ENCODE measurements around the gene AP1M1.
A peak's percentile ranks its signal among the peaks of the same experiment; 100 is the strongest.

AP1M1 gene

GRCh38 chr19:16197622-16198369, at the start of gene AP1M1:
Gene AP1M1, plus strand, starts transcription at chr19:16197911. Its CDS starts 116 bp downstream, at chr19:16198027.
- Histone ChIP-seq H3K4me2 (ENCODE audit: low read length) (peak within 1 kb of the TSS; percentile 89), H3K4me3 (ENCODE audit: low read depth, low read length) (peak within 1 kb of the TSS; percentile 96), H3K9ac (peak within 1 kb of the TSS; percentile 3), H2AFZ (peak within 1 kb of the TSS; percentile 100), H3K36me3 (ENCODE audit: control insufficient read depth, insufficient read depth, low read length) (no peaks in the 10 kb centered on the region), H3K27me3 (ENCODE audit: control insufficient read depth, insufficient read depth, low read length) (no peaks in the 10 kb centered on the region), H3K9me3 (ENCODE audit: control insufficient read depth, low read length) (no peaks in the 10 kb centered on the region), H3K4me1 (peaks cover 14% of the 10 kb centered on the region), H3K79me2 (peaks cover 13% of the 10 kb centered on the region), H3K27ac (peak within 1 kb of the TSS; percentile 50)
- TF ChIP-seq CTCF (IDR thresholded peaks at IDR 0.05): no peak

- TF ChIP-seq CTCF (IDR thresholded peaks at IDR 0.05): no peak
- Histone ChIP-seq H2AFZ (no peak overlapping the region), H3K27me3 (ENCODE audit: control insufficient read depth, insufficient read depth, low read length) (no peaks in the 10 kb centered on the region), H3K4me2 (ENCODE audit: low read length) (no peak overlapping the region), H3K4me1 (no peaks in the 10 kb centered on the region), H3K9me3 (ENCODE audit: control insufficient read depth, low read length) (no peaks in the 10 kb centered on the region), H3K9ac (no peak overlapping the region), H3K27ac (no peak overlapping the region), H3K36me3 (ENCODE audit: control insufficient read depth, insufficient read depth, low read length) (no peaks in the 10 kb centered on the region), H3K79me2 (no peaks in the 10 kb centered on the region), H3K4me3 (ENCODE audit: low read depth, low read length) (no peak overlapping the region)
These were observed 49.1 kb upstream of the AP1M1 start for GRCh38 chr19:16148443-16149229.

DNA sequence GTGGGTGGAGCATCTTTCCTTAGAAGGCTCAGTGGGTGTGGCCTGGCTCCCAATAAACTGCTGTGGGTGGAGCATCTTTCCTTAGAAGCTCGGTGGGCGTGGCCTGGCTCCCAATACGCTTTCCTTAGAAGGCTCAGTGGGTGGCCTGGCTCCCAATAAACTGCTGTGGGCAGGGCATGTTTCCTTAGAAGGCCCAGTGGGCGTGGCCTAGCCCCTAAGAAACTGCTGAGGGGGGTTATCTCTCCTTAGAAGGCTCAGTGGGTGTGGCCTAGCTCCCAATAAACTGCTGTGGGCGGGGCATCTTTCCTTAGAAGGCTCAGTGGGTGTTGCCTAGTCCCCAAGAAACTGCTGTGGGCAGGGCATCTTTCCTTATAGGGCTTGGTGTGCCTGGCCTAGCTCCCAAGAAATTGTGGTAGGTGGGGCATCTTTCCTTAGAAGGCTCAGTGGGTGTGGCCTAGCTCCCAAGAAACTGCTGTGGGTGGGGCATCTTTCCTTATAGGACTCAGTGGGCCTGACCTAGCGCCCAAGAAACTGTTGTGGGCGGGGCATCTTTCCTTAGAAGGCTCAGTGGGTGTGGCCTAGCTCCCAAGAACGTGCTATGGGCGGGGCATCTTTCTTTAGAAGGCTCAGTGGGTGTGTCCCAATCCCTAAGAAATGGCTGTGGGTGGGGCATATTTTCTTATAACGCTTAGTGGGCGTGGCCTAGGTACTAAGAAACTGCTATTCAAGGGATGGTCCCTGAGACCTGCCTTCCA, 44.0 kb upstream of the AP1M1 start:
- H3K4me1 ChIP-seq: no peaks in the 10 kb centered on the region

GRCh38 chr19:16154557-16154956, 43.2 kb upstream of the AP1M1 start:
- no peaks in the 10 kb centered on the region for H3K27me3 ChIP-seq (ENCODE audit: control insufficient read depth, insufficient read depth, low read length)
- TF ChIP-seq CTCF (IDR thresholded peaks at IDR 0.05): no peak
- H3K9me3 ChIP-seq (ENCODE audit: control insufficient read depth, low read length): no peaks in the 10 kb centered on the region
- no peaks in the 10 kb centered on the region for H3K36me3 ChIP-seq (ENCODE audit: control insufficient read depth, insufficient read depth, low read length)
- no peak overlapping the region for H3K4me2 ChIP-seq (ENCODE audit: low read length)
- H3K4me1 ChIP-seq: no peaks in the 10 kb centered on the region
- H3K9ac ChIP-seq: no peak overlapping the region
- no peaks in the 10 kb centered on the region for H3K79me2 ChIP-seq
- H3K27ac ChIP-seq: no peak overlapping the region
- H3K4me3 ChIP-seq (ENCODE audit: low read depth, low read length): no peak overlapping the region
- H2AFZ ChIP-seq: no peak overlapping the region

More for the DNA sequence above, 44.0 kb upstream of the AP1M1 start:
- H3K9ac ChIP-seq: no peak overlapping the region
- H3K36me3 ChIP-seq (ENCODE audit: control insufficient read depth, insufficient read depth, low read length): no peaks in the 10 kb centered on the region
- no peak overlapping the region for H3K4me2 ChIP-seq (ENCODE audit: low read length)
- no peaks in the 10 kb centered on the region for H3K79me2 ChIP-seq
- no peaks in the 10 kb centered on the region for H3K27me3 ChIP-seq (ENCODE audit: control insufficient read depth, insufficient read depth, low read length)
- H3K27ac ChIP-seq: no peak overlapping the region
- H2AFZ ChIP-seq: no peak overlapping the region
- no peaks in the 10 kb centered on the region for H3K9me3 ChIP-seq (ENCODE audit: control insufficient read depth, low read length)
- no peak for TF ChIP-seq CTCF (IDR thresholded peaks at IDR 0.05)
- H3K4me3 ChIP-seq (ENCODE audit: low read depth, low read length): no peak overlapping the region

Data from parathyroid adenoma (tissue), 2 donors.